Fibroblast of mammary gland (primary cell): ENCODE data around the gene MAN2B2.

Experiments used
- DNase-seq: peaks from one replicate; pipeline ENCODE4 v3.0.0-alpha.2; 2010; ENCODE audit warnings: low read depth
- H3K4me3 ChIP-seq: 2 replicates; pipeline ENCODE4 v1.5.1; 2011; ENCODE audit warnings: low read depth, mild to moderate bottlenecking, low read length, moderate library complexity; ENCODE audit not compliant: control insufficient read depth
- TF ChIP-seq, protein P1 (sequence below): conservative IDR thresholded peaks from 2 replicates; pipeline ENCODE4 v1.5.1; 2011; ENCODE audit warnings: low read depth, low read length, inconsistent platforms; ENCODE audit not compliant: control insufficient read depth, insufficient read depth

MAN2B2 gene

DNA sequence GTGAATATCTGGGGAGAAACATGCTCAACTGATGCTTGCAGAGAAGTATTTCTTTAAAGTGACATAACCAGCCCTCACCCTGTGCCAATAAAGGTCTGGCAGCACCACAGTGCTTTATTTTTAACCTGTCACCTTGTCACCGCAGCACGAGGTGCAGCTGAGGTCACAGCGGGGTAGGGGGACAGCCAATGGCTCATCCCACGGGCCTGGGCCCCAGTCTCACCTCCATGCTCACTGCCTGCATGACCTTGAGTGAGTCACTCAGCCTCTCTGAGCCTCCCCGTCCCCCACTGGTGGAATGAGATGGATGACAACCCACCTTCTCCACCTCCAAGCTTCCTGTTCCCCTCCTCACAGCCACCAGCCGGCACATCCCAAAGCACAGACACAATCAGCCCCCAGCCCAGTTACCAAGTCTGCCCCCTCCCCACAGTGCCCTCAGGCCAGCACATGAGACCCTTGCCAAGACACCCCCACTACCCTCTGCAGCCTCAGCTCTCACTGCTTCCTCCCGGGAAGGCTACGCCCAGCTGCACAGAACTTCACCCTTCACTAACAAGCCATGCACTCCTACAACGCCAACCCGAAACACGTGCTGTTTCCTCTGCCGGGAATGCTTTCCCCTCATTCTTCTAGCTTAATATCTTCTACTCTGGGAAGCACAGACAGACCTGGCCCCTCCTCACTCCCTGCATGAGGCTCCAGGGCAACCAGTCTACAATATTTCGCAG, 24.9 kb upstream of the MAN2B2 start:
- H3K4me3 ChIP-seq = no peak overlapping the region
- DNase-seq = no peak
- TF ChIP-seq, protein P1, sequence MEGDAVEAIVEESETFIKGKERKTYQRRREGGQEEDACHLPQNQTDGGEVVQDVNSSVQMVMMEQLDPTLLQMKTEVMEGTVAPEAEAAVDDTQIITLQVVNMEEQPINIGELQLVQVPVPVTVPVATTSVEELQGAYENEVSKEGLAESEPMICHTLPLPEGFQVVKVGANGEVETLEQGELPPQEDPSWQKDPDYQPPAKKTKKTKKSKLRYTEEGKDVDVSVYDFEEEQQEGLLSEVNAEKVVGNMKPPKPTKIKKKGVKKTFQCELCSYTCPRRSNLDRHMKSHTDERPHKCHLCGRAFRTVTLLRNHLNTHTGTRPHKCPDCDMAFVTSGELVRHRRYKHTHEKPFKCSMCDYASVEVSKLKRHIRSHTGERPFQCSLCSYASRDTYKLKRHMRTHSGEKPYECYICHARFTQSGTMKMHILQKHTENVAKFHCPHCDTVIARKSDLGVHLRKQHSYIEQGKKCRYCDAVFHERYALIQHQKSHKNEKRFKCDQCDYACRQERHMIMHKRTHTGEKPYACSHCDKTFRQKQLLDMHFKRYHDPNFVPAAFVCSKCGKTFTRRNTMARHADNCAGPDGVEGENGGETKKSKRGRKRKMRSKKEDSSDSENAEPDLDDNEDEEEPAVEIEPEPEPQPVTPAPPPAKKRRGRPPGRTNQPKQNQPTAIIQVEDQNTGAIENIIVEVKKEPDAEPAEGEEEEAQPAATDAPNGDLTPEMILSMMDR = no peak

DNA sequence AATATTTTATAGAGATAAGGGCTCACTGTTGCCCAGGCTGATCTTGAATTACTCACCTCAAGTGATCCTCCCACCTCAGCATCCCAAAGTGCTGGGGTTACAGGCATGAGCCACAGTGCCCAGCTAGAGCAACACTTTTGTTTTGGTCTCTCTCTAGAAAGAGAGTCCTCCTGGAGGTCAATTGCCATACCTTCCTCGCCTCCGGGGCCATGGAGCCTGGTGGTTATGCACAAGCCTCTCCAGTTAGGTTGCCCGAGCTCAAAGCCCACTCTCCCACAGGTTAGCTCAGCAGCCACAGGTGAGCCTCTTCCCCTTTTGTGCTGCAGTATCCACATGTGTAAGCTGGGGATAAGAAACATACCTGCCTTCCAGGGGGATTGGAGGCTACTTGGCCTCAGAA, 24.2 kb upstream of the MAN2B2 start:
- no peak for DNase-seq
- TF ChIP-seq, protein P1 = no peak

DNA sequence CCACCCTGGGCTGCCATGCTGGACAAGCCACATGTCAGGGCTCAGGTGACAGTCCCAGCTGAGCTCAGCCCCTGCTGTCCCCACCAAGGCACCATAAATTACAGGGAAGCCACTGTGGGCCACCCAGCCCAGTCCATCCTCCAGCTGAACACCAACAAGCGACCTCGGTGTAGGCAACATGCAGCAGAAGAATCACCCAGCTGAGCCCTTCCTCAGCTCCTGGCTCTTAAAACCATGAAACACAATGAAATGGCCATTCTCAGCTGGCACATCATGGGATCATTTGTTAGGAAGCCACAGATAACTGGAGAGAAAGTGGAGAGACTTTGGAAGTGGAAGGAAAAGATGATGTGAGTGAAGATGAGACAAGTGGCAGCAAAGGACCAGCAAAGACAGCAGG, 23.3 kb upstream of the MAN2B2 start:
- TF ChIP-seq, protein P1 = no peak
- DNase-seq = no peak

More for the DNA sequence above, 24.2 kb upstream of the MAN2B2 start:
- H3K4me3 ChIP-seq = no peak overlapping the region

DNA sequence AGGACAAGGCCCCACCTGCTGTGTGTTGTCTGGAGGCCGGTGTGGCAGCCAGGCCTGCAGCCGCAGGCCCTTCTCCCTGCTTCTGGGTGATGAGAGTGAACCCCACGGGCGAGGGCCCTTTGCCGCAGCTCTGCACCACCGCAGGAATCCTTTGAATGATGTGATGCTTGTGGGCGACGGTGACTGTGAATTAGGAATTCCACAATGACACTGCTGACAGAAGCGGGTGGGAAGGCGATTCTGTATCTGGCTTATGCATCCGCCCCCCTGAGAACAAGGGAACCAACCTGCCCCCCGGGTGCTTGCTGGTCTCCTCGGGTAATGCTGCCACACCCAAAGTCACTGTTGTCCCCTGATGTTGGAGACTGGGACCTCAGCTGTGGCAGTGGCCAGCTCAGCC, 19.5 kb upstream of the MAN2B2 start:
- TF ChIP-seq, protein P1 = no peak
- DNase-seq = no peak
- no peak overlapping the region for H3K4me3 ChIP-seq

More for the DNA sequence above, 23.3 kb upstream of the MAN2B2 start:
- H3K4me3 ChIP-seq = no peak overlapping the region

DNA sequence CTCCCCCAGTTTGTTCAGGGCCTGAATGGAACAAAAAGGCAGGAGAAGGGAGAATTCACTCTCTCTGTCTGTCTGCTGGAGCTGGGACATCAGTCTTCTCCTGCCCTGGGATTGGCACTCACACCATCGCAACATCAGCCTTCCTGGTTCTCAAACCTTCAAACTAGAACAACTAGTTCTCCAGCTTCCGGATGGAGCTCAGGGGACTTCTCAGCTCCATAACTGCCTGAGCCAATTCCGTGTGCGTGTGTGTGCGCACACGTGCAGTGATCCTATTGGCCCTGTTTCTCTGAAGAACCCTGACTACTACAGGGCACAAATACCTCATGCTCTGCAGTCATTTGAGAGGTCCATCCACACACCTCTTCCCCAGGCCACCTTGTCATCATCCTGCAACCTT, 18.7 kb upstream of the MAN2B2 start:
- no peak for DNase-seq
- TF ChIP-seq, protein P1 = no peak
- no peak overlapping the region for H3K4me3 ChIP-seq

DNA sequence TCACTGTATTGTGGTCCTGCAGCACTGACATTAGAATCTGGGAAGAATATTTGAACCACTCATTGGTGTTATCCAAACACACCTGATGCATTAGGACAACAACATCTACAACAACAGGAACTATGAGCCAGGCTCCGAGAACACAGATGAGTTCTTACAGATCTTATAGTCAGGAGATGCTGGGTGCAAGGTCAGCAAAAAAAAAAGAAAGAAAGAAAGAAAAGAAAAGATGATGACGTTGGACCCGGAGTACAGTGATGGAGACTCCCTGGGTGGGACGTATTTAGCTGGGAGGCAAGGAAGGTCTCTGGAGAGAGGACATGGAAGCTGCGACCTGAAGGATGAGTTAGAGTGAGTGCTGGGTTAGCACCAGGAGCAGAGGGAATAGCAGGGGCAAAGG, 17.8 kb upstream of the MAN2B2 start:
- TF ChIP-seq, protein P1 = no peak
- DNase-seq = no peak
- H3K4me3 ChIP-seq = no peak overlapping the region
